ENCODE measurements around the gene PAFAH1B2. TPM values are rescaled to one million over a fixed set of nuclear protein-coding genes. Genes with fewer than 3 reads are reported as not detected.
A peak's percentile ranks its signal among the peaks of the same experiment; 100 is the strongest.

The PAFAH1B2 gene
- total RNA-seq, 1 donor from 2014 or later: 90.5 TPM

- Mint-ChIP-seq H3K4me1 (ENCODE audit: low read depth) (peaks cover 41% of the 10 kb centered on the region), H3K27me3 (ENCODE audit: low read depth) (no peaks in the 10 kb centered on the region), H3K9me3 (ENCODE audit: low read depth) (no peaks in the 10 kb centered on the region), H3K36me3 (ENCODE audit: low read depth) (peaks cover 16% of the 10 kb centered on the region), H3K27ac (ENCODE audit: unreplicated experiment) (peak overlapping the region; percentile 22), H3K4me3 (ENCODE audit: unreplicated experiment) (no peak overlapping the region)
- no peak for DNase-seq (ENCODE audit: low spot score)
- TF ChIP-seq, protein P1, sequence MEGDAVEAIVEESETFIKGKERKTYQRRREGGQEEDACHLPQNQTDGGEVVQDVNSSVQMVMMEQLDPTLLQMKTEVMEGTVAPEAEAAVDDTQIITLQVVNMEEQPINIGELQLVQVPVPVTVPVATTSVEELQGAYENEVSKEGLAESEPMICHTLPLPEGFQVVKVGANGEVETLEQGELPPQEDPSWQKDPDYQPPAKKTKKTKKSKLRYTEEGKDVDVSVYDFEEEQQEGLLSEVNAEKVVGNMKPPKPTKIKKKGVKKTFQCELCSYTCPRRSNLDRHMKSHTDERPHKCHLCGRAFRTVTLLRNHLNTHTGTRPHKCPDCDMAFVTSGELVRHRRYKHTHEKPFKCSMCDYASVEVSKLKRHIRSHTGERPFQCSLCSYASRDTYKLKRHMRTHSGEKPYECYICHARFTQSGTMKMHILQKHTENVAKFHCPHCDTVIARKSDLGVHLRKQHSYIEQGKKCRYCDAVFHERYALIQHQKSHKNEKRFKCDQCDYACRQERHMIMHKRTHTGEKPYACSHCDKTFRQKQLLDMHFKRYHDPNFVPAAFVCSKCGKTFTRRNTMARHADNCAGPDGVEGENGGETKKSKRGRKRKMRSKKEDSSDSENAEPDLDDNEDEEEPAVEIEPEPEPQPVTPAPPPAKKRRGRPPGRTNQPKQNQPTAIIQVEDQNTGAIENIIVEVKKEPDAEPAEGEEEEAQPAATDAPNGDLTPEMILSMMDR (IDR thresholded peaks at IDR 0.05): no peak
Observed at GRCh38 chr11:117223741-117224689, 79.9 kb downstream of the PAFAH1B2 start.

DNA sequence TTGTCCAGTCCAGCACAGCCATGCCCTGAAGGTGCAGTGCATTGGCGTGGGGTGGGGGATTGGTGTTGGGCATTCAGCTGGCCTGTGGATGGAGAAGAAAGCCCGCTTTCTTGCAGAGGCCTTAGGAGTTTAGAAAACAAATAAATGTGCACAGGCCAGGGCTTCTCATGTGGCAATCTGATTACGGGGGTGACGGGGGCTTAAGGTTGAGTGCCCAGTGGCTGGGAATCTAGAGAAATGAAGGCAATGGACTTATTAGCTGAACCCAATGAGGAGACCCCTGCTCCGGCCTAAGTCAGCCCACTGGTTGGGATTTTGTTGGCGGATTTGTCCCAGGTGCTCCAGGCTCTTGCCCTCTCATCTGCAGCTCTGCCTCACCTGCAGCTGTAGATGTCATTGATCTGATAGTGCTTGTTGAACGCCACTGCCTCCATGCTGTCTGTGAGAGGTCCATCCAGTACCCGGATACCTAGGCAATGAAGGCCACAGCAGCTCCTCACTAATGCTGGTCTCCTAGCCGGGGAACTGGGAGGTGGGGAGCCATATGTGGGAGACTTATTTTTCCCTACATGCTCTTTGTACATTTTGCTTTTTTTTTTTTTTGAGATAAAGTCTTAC is 81.6 kb downstream of the PAFAH1B2 start:
- Mint-ChIP-seq H3K4me3 (ENCODE audit: unreplicated experiment) (no peak overlapping the region), H3K27ac (ENCODE audit: unreplicated experiment) (no peak overlapping the region), H3K4me1 (ENCODE audit: low read depth) (peaks cover 41% of the 10 kb centered on the region), H3K36me3 (ENCODE audit: low read depth) (peaks cover 12% of the 10 kb centered on the region), H3K27me3 (ENCODE audit: low read depth) (no peaks in the 10 kb centered on the region), H3K9me3 (ENCODE audit: low read depth) (no peaks in the 10 kb centered on the region)
- TF ChIP-seq, protein P1 (IDR thresholded peaks at IDR 0.05): no peak
- no peak for DNase-seq (ENCODE audit: low spot score)

Other genes starting within 250 kb of the PAFAH1B2 start
- gene SIK3, start 45.9 kb upstream of the PAFAH1B2 start, total RNA-seq: 17.9 to 19.8 TPM (median 19.5 TPM) in 3 replicates
- 32.4 to 42.5 TPM (median 38.8 TPM) in 3 replicates for gene SIDT2, start 34.5 kb downstream of the PAFAH1B2 start, total RNA-seq
- 854 to 4,666 TPM (median 4,556 TPM) in 3 replicates for gene TAGLN, start 55.1 kb downstream of the PAFAH1B2 start, total RNA-seq
- gene PCSK7, start 87.8 kb downstream of the PAFAH1B2 start, total RNA-seq: 42.8 to 71.0 TPM (median 43.0 TPM) in 3 replicates
- gene RNF214, start 88.4 kb downstream of the PAFAH1B2 start, total RNA-seq: 21.8 to 26.1 TPM (median 24.7 TPM) in 3 replicates
- gene BACE1-AS, start 147.1 kb downstream of the PAFAH1B2 start, total RNA-seq: 6.4 to 8.3 TPM (median 7.2 TPM) in 3 replicates
- 62.7 to 67.2 TPM (median 66.0 TPM) in 3 replicates for gene BACE1, start 172.0 kb downstream of the PAFAH1B2 start, total RNA-seq
- 29.2 to 32.4 TPM (median 29.9 TPM) in 3 replicates for gene CEP164, start 183.6 kb downstream of the PAFAH1B2 start, total RNA-seq

All from chondrocyte (in vitro differentiated cells).